Measurements from ENCODE around the gene CTDP1.

Gene CTDP1

DNA sequence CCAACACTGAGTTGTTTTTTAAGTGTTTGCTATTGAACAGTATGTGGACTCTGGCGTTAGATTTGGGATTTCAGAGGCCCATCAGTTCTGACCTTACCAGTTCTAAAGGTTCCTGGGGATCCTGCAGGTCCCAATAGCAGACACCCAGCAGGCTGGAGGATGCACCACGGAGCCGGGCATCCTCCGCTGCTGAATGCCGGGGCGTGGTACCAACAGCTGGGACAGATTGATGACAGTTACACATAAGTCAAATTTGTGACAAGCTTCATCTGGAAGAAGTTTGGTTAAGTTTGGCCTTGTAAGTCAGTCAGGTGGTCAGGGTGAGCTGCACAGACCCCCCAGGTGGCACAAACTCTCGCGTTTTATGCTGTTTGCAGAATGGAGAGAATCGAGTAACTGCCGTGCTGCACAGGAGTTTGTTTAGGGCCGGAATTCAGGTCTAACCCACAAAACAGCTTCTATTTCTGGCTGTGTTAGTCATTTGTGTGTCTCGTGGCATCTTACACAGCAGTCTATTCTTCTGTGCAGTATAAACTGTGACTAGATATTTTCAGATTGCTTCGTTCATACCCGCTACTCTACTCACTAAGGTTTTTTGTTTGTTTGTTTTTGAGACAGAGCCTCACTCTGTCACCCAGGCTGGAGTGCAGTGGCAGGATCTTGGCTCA is 19.2 kb downstream of the CTDP1 start:
- no peaks in the 10 kb centered on the region for H3K27me3 ChIP-seq
- intact Hi-C loops (cut with DNase I; ENCODE audit: low total_unique reads) = no loop called here
- TF ChIP-seq, protein P1, sequence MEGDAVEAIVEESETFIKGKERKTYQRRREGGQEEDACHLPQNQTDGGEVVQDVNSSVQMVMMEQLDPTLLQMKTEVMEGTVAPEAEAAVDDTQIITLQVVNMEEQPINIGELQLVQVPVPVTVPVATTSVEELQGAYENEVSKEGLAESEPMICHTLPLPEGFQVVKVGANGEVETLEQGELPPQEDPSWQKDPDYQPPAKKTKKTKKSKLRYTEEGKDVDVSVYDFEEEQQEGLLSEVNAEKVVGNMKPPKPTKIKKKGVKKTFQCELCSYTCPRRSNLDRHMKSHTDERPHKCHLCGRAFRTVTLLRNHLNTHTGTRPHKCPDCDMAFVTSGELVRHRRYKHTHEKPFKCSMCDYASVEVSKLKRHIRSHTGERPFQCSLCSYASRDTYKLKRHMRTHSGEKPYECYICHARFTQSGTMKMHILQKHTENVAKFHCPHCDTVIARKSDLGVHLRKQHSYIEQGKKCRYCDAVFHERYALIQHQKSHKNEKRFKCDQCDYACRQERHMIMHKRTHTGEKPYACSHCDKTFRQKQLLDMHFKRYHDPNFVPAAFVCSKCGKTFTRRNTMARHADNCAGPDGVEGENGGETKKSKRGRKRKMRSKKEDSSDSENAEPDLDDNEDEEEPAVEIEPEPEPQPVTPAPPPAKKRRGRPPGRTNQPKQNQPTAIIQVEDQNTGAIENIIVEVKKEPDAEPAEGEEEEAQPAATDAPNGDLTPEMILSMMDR (IDR thresholded peaks at IDR 0.05) = no peak
- H3K4me1 ChIP-seq = no peaks in the 10 kb centered on the region
- H3K4me3 ChIP-seq = no peak overlapping the region
- H3K9me3 ChIP-seq = no peaks in the 10 kb centered on the region
- DNase-seq = no peak
- H3K36me3 ChIP-seq = peaks cover 59 to 66% (median 61%) of the 10 kb centered on the region in 3 donors
- H3K27ac ChIP-seq = no peak overlapping the region

DNA sequence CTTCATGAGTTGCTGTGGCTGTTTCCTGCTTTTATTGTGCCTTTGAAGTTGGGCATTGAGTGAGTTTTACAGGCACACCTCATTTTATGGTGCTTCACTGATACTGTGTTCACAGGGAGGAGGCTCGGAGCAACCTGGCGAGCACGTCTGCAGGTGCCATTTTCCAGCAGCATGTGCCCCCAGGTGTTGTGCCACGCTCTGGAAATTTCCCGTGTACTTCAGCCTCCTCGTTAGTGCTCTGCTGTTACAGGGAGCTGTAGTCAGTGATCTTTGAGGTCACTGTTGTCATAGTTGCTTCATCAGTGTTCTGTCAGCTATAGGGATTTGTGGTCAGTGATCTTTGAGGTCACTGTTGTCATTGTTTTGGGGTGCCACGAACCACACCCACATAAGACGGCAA is 20.1 kb downstream of the CTDP1 start:
- Histone ChIP-seq H3K27me3 (no peaks in the 10 kb centered on the region), H3K36me3 (peaks cover 67 to 75% (median 67%) of the 10 kb centered on the region in 3 donors), H3K4me3 (no peak overlapping the region), H3K9me3 (no peaks in the 10 kb centered on the region), H3K27ac (no peak overlapping the region), H3K4me1 (no peaks in the 10 kb centered on the region)
- intact Hi-C loops (cut with DNase I; ENCODE audit: low total_unique reads) = no loop called here
- TF ChIP-seq, protein P1 (IDR thresholded peaks at IDR 0.05) = no peak
- no peak for DNase-seq

DNA sequence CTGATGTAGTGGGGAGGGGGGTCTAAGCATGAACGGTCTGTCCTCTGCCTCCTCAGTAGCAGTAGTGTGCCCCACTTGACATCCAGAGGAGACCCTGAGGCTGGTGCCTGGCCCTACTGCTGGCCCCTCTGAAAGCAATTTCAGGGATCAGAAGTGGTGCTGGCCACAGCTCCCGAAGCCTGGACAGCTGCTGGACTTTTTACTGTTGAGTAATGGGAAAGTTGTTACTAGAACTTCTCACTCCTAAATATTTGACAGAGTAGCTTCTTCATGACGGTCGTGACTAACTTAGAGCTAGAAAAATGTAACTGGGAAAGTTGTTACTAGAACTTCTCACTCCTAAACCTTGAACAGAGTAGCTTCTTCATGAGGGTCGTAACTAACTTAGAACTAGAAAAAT is 23.3 kb downstream of the CTDP1 start:
- intact Hi-C loops (cut with DNase I; ENCODE audit: low total_unique reads) = no loop called here
- H3K27me3 ChIP-seq = no peaks in the 10 kb centered on the region
- no peak overlapping the region for H3K4me3 ChIP-seq
- DNase-seq = no peak
- TF ChIP-seq, protein P1 (IDR thresholded peaks at IDR 0.05) = no peak
- H3K27ac ChIP-seq = no peak overlapping the region
- no peaks in the 10 kb centered on the region for H3K4me1 ChIP-seq
- H3K9me3 ChIP-seq = no peaks in the 10 kb centered on the region
- peaks cover 67 to 78% (median 68%) of the 10 kb centered on the region in 3 donors for H3K36me3 ChIP-seq

DNA sequence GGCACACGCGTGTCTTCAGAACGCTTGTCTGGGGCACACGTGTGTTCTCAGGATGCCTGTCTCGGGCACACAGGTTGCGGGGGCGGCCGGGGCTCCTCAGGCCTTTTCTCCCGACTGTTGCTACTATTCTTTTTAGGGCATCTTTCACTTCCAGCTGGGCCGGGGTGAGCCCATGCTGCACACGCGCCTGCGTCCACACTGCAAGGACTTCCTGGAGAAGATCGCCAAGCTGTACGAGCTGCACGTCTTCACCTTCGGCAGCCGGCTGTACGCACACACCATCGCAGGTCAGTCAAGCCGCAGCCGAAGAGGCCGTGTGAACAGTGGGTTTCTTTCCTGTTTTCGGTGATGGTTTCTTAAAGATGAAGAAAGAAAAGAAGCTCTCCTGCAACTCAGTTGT is 25.0 kb downstream of the CTDP1 start:
- TF ChIP-seq, protein P1 (IDR thresholded peaks at IDR 0.05) = no peak

DNA sequence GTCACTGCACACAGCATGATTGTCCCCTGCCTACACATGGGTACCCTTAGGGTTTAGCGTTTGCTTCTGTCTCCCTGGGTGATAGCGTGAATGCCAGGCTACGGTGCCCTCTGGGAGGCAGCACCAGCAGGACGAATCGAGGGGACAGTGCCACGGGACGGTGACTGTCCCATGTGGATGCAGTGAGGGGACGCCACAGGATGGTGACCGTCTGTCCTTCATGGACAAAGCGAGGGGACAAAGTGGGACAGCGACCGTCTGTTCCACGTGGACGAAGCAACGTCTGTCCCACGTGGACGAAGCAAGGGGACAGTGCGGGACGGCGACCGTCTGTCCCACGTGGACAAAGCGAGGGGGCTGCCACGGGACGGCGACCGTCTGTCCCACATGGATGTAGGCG is 25.7 kb downstream of the CTDP1 start:
- H3K27ac ChIP-seq = no peak overlapping the region
- intact Hi-C loops (cut with DNase I; ENCODE audit: low total_unique reads) = no loop called here
- H3K9me3 ChIP-seq = no peaks in the 10 kb centered on the region
- no peak overlapping the region for H3K4me3 ChIP-seq
- peaks cover 45 to 70% (median 55%) of the 10 kb centered on the region in 3 donors for H3K36me3 ChIP-seq
- no peak for DNase-seq
- H3K4me1 ChIP-seq = no peaks in the 10 kb centered on the region
- no peaks in the 10 kb centered on the region for H3K27me3 ChIP-seq
- TF ChIP-seq, protein P1 (IDR thresholded peaks at IDR 0.05) = no peak

More for the DNA sequence above, 25.0 kb downstream of the CTDP1 start:
- no peak overlapping the region for H3K27ac ChIP-seq
- DNase-seq = no peak
- H3K4me3 ChIP-seq = no peak overlapping the region
- no peaks in the 10 kb centered on the region for H3K4me1 ChIP-seq
- no peaks in the 10 kb centered on the region for H3K27me3 ChIP-seq
- peaks cover 50 to 71% (median 61%) of the 10 kb centered on the region in 3 donors for H3K36me3 ChIP-seq
- no peaks in the 10 kb centered on the region for H3K9me3 ChIP-seq
- intact Hi-C loops (cut with DNase I; ENCODE audit: low total_unique reads) = no loop called here

Data from tibial artery (tissue), 4 donors.